ENCODE data around the gene YWHAG. TPM values are rescaled to one million over a fixed set of nuclear protein-coding genes. Genes with fewer than 3 reads are reported as not detected.
"Not testable (repeated sequence)": the region's sequence is repeated elsewhere in the genome, so short reads cannot be mapped to it uniquely, and the experiment has no call there.

YWHAG gene
- 100 to 1,000 TPM; 117 to 129 (median 125) TPM for polyA plus RNA-seq (ENCODE audit: insufficient read length in 4 of 4)

DNA sequence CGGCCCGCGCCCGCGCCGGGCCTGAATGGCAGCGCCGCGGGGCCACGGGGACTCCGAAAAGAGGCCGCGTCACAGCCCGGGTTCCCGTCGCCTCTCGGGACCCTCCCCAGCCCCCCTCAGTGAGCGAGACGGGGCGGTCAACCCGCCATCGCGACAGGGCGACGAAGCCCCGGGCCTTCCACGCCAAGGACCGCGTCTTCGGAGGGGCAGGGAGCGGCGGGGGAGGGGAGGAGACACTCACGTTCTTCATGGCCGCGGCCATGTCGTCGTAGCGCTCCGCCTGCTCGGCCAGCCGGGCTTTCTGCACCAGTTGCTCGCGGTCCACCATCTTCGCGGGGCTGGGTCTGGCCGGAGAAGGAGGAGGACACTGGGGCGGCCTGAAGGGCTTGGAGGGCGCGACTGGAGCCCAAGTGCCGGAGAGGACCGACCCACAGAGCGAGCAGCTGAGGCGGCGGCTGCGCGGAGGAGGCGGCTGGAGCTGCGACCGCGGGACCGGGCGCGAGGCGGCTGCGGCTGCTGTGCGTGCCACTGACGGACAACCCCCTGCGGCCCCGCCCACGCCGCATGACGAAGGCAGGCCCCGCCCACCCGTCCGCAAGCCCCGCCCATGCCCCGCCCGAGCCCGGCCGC lies at the start of gene YWHAG:
YWHAG (minus strand) TSS at position 511 of the 630 bp plus-strand sequence; CDS start at position 328, 183 bp downstream.
- DNase-seq (ENCODE audit: low read depth in 4 of 4, low spot score in 2 of 4), result peak in 3 of 4 donors; percentile 71 to 84 (median 76)

DNA sequence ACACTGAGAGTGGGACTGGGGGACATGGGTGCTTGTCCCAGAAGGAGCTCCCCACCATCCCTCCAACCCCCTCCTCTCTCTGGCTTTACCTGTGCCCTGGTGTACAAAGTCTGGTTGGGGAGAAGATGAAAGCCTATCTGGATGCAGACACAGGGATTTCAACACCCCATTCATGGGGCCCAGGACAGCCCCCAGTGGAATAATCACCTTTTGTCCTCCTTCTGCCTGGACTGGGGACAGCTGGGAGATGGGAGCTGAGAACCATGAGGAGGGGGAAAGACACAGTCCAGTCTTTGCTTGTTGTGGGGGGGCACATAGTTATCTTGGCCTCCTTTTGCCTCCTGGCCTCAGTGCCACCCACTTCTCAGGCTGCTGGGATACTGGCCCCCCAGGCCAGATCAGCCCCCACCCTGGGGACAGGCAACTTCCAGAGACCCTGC lies 49.4 kb upstream of the YWHAG start:
- DNase-seq (ENCODE audit: low read depth in 4 of 4, low spot score in 2 of 4), result no peak

DNA sequence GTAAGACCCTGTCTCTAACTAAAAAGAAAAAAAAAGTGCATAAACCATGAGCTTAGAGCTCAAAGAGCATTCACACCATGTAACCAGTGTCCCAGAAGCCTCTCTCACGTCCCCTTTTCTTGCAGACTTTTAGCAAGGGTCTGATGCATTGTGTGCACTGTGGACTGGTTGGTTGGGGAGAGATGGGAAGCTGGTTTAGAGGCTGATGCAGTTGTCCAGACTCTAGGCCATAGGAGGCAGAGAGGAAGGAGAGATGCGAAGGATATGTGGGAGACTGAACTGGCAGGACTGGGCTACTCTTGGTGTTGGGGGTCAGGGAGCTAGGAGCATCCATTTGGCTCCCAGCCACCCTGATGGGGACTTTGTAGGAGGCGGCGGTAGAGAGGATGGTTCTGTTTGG lies 48.9 kb upstream of the YWHAG start:
- no peak for DNase-seq (ENCODE audit: low read depth in 4 of 4, low spot score in 2 of 4)

DNA sequence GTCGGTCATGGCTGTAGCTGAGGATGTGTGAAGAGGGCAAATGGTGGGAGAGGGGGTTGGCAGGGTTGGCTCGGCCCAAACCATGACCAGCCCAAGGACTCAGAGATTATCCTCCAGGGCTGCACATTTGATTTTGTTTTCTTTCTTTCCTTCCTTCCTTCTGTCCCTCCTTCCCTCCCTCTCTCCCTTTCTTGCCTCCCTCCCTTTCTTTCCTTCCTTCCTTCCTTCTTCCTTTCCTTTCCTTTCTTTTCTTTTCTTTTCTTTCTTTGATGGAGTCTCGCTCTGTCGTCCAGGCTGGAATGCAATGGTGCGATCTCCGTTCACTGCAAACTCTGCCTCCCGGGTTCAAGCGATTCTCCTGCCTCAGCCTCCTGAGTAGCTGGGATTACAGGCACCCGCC lies 46.9 kb upstream of the YWHAG start:
- no peak for DNase-seq (ENCODE audit: low read depth in 4 of 4, low spot score in 2 of 4)

DNA sequence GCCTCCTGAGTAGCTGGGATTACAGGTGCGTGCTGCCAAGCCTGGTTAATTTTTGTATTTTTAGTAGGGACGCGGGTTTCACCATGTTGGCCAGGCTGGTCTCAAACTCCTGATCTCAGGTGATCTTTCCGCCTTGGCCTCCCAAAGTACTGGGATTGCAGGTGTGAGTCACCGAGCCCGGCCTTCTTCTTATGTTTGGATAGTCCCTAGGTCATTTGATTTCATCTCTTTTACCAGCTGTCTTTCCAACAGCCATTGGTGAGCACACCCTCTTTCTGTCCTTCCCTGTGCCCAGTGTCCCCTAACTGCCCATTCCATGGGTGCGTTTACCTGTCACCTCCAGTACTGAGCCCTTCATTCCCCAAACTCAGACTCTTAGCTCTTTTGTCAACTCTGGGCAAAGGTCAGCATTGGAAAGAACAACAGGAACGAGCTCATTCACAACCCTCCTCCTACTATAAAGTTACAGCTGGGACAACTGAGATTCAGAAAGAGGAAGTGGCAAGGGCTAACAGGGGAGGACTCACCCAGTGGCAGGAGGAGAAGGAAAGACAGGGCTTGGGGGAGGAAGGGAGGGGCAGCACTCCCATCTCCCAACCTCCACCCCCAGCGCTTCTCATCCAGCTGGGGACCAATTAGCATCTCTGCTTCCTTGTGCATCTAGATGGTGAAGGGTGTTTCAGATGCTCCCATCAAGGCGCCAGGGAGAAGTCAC lies 45.1 kb upstream of the YWHAG start:
- no peak for DNase-seq (ENCODE audit: low read depth in 4 of 4, low spot score in 2 of 4)

DNA sequence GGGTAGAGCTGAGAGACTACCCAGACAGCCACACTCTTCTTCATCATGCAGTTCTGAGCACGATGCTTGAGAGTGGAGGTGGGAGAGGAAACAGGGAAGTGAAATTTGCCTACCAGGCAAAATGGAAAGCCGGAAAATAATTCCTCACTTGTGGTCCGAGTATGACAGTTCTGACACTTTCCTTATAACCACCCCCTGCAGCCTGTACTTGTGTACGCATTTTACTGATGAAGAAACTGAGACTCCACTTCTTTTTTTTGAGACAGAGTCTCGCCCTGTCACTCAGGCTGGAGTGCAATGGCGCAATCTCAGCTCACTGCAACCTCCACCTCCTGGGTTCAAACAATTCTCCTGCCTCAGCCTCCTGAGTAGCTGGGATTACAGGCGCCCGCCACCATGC lies 44.3 kb upstream of the YWHAG start:
- DNase-seq (ENCODE audit: low read depth in 4 of 4, low spot score in 2 of 4), result not testable (repeated sequence)

DNA sequence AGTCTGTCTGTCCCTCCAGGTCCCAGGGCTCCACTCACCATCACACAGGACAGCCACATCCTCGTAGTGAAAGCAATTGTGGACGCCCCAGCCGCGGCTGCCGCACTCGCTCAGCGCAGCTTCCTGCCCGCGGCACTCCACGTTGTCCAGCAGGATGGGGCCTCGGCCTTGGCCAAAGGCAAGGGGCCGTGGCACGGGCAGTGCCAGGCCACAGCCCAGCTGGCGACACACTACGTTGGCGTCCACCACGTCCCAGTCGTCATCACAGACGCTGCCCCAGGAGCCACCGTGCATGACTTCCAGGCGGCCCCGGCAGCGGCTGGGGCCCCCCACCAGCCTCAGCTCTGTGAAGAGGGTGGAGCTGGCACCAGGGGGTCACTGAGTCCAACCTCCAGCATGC lies 41.5 kb upstream of the YWHAG start:
- no peak for DNase-seq (ENCODE audit: low read depth in 4 of 4, low spot score in 2 of 4)

DNA sequence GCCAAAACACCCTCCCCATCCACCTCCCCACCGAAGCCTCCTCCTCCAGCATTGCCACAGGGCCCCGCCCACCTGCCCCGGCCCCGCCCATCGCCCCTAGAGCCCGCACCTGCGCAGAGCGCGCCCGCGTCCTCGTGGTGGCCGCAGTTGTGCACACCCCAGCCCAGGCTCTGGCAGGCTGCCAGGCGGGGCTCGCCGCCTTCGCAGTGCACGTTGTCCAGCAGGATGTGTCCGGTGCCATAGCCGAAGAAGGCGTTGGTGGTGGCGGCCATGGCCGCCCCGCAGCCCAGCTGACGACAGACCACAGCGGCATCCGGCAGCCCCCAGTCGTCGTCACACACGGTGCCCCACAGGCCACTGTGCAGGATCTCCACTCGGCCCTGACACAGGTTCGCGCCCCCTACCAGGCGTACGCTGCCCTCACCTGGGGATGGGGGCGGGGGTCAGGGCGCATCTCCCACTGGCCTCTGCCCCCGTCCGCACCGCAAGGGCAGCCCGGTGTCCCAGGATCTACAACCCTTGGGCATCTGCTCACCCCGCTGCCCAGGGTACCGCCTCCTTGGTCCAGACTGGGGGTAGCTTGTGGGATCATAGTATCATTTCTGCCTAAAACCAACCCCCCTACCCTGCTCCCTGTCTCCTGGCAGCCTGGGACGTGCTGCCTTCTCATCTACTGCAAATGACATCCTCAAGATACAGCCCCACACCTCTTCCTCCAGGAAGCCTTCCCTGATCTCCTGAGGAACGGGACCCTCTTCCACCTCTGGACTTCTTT lies 38.8 kb upstream of the YWHAG start:
- DNase-seq (ENCODE audit: low read depth in 4 of 4, low spot score in 2 of 4), result no peak

DNA sequence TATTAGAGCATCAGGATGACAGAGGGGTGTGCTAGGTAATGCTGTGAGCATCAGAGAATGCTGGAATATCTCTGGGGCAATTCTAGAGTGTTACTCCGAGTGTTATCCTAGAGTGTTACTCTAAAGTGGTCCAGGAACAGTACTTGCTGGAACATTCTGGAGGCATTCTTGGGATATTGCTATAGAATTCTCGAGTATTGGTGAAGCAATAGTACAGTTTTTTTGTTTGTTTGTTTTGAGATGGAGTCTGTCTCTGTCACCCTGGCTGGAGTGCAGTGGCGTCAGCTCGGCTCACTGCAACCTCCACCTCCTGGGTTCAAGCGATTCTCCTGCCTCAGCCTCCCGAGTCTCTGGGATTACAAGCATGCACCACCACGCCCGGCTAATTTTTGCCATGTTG lies 38.1 kb upstream of the YWHAG start:
- no peak for DNase-seq (ENCODE audit: low read depth in 4 of 4, low spot score in 2 of 4)

DNA sequence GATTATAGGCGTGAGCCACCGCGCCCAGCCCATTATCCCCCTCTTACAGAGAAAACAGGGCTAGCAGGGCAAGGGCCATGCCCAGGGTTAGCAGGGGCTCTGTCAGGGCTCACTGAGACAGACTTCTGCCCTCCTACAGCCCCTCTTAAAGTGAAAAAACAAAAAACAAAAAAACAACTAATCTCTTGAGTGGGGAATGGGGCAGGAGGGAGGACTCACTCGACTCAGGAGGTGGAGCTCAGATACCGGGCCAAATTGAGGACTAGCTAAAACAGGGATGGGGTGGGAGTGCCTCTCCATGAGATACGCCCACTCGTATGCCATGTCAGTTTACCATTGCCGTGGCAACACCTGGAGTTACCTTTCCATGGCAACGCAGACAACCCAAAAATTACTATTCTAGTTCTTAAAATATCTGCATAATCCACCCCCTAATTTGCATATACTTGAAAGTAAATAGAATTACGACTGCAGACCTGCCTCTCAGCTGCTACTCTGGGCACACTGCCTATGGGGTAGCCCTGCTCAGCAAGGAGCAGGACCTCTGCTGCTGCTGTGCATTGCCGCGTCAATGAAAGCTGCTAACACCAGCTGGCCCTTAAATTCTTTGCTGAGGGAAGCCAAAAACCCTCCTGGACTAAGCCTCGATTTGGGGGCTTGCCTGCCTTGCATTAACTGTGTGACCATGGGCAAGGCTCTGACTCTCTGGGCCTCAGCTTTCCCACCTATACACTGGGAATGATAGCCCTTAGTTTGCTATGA lies 37.4 kb upstream of the YWHAG start:
- DNase-seq (ENCODE audit: low read depth in 4 of 4, low spot score in 2 of 4), result no peak

DNA sequence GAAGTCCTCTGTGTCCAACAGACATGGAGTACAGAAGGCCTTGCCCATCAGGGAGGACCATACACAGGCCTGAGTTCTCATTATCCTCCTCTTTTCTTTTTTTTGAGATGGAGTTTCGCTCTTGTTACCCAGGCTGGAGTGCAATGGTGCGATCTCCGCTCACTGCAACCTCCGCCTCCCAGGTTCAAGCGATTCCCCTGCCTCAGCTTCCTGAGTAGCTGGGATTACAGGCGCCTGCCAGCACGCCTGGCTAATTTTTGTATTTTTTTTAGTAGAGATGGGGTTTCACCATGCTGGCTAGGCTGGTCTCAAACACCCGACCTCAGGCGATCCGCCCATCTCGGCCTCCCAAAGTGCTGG lies 36.8 kb upstream of the YWHAG start:
- DNase-seq (ENCODE audit: low read depth in 4 of 4, low spot score in 2 of 4), result not testable (repeated sequence)

DNA sequence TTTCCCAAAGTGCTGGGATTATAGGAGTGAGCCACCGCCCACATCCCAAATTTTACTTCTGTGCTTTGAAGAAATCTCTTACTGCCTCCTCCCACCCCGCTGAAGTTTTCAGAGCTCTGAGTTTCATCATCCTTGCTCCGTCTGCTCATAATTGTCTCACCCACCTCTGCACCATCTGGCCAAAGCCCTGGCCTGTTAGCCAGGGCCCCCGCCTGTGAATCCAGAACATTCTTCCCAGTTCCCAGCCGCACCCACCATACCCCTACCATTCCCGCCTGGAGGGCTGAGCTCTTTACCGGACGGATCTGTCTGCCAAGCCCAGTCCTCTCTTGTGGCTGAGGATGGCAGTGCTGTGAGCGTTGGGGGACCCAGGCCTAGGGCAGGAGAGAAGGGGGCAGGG lies 36.2 kb upstream of the YWHAG start:
- DNase-seq (ENCODE audit: low read depth in 4 of 4, low spot score in 2 of 4), result no peak

DNA sequence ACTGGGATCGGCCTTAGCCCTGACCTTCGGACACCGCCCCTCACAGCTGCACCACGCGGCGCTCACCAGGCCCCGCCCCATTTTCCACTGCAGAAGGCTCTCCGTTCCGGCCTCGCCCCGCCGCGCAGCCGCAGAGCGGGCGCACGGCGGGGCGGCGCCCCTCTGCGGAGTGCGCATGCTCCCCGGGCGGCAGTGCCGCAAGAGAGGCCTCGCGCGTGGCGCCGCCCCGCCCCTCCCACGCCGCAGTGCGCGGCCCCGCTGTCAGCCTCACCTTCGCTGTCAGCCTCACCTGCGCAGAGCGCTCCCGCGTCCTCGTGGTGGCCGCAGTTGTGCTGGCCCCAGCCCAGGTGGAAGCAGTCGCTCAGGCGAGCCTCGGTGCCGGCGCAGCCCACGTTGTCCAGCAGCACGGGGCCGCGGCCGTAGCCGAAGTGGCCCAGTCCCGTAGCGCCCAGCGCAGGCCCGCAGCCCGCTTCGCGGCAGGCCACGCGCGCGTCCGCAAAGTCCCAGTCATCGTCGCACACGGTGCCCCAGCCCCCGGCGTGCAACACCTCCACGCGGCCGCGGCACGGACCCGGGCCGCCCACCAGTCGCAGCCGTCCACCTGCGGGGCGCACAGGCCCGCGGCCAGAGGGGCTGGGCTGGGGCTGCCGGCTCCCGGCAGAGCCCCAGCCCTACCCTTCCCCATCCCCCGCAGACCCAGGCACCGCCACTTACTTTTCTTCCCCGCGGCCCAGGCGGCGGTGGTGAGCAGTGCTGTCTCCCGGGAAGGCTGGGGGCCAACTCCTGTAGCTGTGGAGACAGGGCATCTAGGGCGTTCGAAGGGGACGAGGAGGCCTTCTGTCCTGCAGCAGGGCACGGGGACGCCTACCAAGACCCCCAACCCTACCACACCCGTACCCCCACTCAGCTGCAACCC lies 34.6 kb upstream of the YWHAG start:
- peak in 2 of 4 donors; percentile 81 to 85 for DNase-seq (ENCODE audit: low read depth in 4 of 4, low spot score in 2 of 4)

DNA sequence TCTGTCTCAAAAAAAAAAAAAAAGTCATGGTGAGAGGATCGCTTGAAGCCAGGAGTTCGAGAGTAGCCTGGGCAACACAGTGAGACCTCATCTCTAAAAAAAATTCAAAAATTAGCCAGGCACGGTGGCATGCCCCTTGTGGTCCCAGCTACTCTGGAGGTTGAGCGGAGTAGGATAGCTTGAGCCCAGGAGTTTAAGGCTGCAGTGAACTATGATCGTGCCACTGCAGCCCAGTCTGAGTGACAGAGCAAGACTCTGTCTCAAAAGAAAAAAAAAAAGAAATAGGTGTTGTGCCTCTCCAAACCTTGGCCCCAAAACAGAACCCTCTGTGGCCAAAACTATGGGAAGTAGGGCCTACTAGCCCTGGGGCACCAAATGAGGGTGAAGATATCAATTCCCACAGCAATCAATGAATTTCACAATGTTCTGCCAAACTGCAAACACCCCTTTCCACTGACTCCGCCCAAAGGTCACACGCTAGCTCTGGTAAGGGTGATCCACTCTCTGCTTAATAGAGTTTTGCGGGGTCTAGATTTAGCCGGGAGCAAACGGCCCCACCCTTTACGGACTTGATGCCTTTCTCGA lies 33.8 kb upstream of the YWHAG start:
- DNase-seq (ENCODE audit: low read depth in 4 of 4, low spot score in 2 of 4), result no peak

DNA sequence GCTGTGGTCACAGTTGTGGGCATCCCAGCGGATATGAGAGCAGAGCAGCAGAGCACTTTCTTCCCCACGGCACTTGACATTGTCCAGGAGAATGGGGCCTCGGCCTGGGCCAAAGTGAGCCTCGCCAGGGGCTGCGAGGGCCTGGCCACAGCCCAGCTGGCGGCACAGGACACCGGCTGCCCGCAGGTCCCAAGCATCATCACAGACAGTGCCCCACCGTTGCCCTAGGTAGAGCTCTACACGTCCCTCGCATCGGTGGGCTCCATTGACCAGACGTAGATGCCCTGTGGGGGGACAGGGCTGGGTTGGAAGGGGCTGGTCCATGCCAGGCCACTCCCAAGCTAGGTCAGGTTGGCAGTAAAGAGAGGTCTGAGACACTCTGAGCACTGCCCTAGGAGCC lies 31.3 kb upstream of the YWHAG start:
- no peak for DNase-seq (ENCODE audit: low read depth in 4 of 4, low spot score in 2 of 4)

DNA sequence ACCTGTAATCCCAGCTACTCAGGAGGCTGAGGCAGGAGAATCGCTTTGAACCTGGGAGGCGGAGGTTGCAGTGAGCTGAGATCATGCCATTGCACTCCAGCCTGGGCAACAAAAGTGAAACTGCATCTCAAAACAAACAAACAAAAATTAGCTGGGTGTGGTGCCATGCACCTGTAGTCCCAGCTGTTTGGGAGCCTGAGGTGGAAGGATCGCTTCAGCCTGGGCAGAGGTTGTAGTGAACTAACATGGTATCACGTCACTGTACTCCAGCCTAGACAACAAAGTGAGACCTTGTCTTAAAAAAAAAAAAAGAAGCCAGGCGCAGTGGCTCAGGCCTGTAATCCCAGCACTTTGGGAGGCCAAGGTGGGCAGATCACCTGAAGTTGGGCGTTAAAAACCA lies 29.0 kb upstream of the YWHAG start:
- not testable (repeated sequence) for DNase-seq (ENCODE audit: low read depth in 4 of 4, low spot score in 2 of 4)

DNA sequence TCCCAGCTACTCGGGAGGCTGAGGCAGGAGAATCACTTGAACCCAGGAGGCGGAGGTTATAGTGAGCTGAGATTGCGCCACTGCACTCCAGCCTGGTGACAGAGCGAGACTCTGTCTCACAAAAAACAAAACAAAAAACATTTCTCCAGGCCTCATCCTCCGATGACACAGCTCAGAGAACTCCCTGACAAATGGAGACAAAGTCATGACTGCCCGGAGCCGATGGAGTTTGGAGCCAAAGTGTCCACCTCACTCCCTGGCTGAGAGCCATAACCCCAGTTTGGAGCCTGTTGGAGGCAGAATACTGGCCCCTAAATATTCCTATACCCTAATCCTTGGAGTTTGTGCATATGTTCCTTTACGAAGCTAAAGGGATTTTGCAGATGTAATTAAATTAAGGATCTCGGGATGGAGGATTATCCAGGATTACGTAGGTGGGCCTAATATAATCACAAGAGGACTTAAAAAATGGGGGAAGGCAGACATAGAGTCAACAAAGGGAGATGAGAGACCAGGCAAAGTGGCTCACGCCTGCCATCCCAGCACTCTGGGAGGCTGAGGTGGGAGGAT lies 28.0 kb upstream of the YWHAG start:
- DNase-seq (ENCODE audit: low read depth in 4 of 4, low spot score in 2 of 4), result no peak

DNA sequence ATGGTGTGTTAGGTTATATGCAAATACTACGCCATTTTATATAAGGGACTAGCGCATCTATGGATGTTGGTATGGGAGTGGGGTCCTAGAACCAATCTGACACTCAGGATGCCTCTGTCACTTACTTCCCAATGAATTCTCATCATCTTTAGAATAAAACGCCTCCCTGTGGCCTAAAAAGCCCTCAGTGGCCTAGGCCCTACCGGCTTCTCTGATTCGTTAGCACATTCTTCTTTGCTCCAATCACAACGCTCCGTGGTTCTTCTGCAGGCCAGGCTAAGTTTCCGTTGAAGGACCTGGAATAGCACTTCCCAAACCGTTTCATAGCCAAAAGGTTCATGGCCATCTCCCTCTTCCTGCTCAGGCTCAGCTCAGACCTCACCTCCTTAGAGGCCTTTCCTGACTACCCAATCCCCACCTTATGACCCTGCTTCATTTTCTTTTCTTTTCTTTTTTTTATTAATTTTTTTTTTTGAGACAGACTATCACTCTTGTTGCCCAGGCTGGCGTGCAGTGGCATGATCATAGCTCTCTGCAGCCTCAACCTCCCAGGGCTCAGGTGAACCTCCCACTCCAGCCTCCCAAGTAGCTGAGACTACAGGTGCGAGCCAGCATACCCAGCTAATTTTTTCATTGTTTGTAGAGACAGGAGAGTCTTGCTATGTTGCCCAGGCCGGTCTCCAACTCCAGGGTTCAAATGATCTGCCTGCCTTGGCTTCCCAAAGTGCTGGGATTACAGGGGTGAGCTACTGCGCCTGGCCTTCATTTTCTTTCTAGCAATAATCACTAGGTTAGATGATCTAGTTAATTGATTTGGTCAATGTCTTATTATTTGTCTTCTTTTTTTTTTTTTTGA lies 24.5 kb upstream of the YWHAG start:
- DNase-seq (ENCODE audit: low read depth in 4 of 4, low spot score in 2 of 4), result no peak
